ENCODE measurements around the gene KCNA2. TPM values are rescaled to one million over a fixed set of nuclear protein-coding genes. Genes with fewer than 3 reads are reported as not detected.

The KCNA2 gene
- polyA plus RNA-seq, 3 donors: not detected

GRCh38 chr1:110585481-110585880 is 20.7 kb downstream of the KCNA2 start:
- Mint-ChIP-seq H3K27me3 (ENCODE audit: low read depth in 3 of 3) (peaks cover 5 to 9% (median 5%) of the 10 kb centered on the region in 3 donors), H3K27ac (no peak overlapping the region), H3K4me1 (no peaks in the 10 kb centered on the region), H3K9me3 (peaks cover 0 to 3% (median 0%) of the 10 kb centered on the region in 7 donors), H3K36me3 (no peaks in the 10 kb centered on the region), H3K4me3 (no peak overlapping the region)
- no peak for DNase-seq
- H3K4me2 ChIP-seq (replicated peaks; ENCODE audit: extremely low read depth, low read length, poor library complexity, severe bottlenecking): no peak overlapping the region
- no peak overlapping the region for H3K27ac ChIP-seq (ENCODE audit: low read depth in 1 of 2, low read length in 2 of 2)
- H3K4me1 ChIP-seq (ENCODE audit: control insufficient read depth in 1 of 2, insufficient read depth in 2 of 2, low read length in 2 of 2): no peaks in the 10 kb centered on the region
- no peak overlapping the region for H2AFZ ChIP-seq (ENCODE audit: insufficient read depth, low read depth, low read length, poor library complexity, severe bottlenecking)
- no peak overlapping the region for H3K4me3 ChIP-seq (replicated peaks in 1 of 3; ENCODE audit: low read depth in 2 of 3, low read length in 3 of 3)
- no peaks in the 10 kb centered on the region for H3K9me3 ChIP-seq (replicated peaks in 1 of 2; ENCODE audit: control insufficient read depth in 1 of 2, insufficient read depth in 1 of 2, low read length in 2 of 2)
- intact Hi-C loops (cut with micrococcal nuclease): no loop called here
- no CpG with 5 or more reads among the region's 1 CpG for WGBS (ENCODE audit: insufficient coverage)
- no peak overlapping the region for H3K9ac ChIP-seq (ENCODE audit: insufficient read depth, low read length, poor library complexity, severe bottlenecking)
- H3K79me2 ChIP-seq (ENCODE audit: insufficient read depth, low read length): no peaks in the 10 kb centered on the region
- no peaks in the 10 kb centered on the region for H3K27me3 ChIP-seq (ENCODE audit: control insufficient read depth in 2 of 2, insufficient read depth in 2 of 2, low read length in 2 of 2)
- H3K36me3 ChIP-seq (replicated peaks in 1 of 2; ENCODE audit: control insufficient read depth in 1 of 2, insufficient read depth in 2 of 2, low read length in 2 of 2): no peaks in the 10 kb centered on the region
- no peaks in the 10 kb centered on the region for H4K20me1 ChIP-seq (ENCODE audit: insufficient read depth, low read length)
- no peak for TF ChIP-seq CTCF (IDR thresholded peaks at IDR 0.05)

GRCh38 chr1:110584045-110584444 is 22.1 kb downstream of the KCNA2 start:
- Mint-ChIP-seq H3K4me1 (no peaks in the 10 kb centered on the region), H3K27me3 (ENCODE audit: low read depth in 3 of 3) (peaks cover 5 to 12% (median 7%) of the 10 kb centered on the region in 3 donors), H3K9me3 (peaks cover 0 to 3% (median 0%) of the 10 kb centered on the region in 7 donors), H3K4me3 (no peak overlapping the region), H3K27ac (no peak overlapping the region), H3K36me3 (no peaks in the 10 kb centered on the region)
- Histone ChIP-seq H3K9ac (ENCODE audit: insufficient read depth, low read length, poor library complexity, severe bottlenecking) (no peak overlapping the region), H3K4me3 (replicated peaks in 1 of 3; ENCODE audit: low read depth in 2 of 3, low read length in 3 of 3) (no peak overlapping the region), H3K36me3 (replicated peaks in 1 of 2; ENCODE audit: control insufficient read depth in 1 of 2, insufficient read depth in 2 of 2, low read length in 2 of 2) (no peaks in the 10 kb centered on the region), H3K4me1 (ENCODE audit: control insufficient read depth in 1 of 2, insufficient read depth in 2 of 2, low read length in 2 of 2) (no peaks in the 10 kb centered on the region), H3K4me2 (replicated peaks; ENCODE audit: extremely low read depth, low read length, poor library complexity, severe bottlenecking) (no peak overlapping the region), H3K79me2 (ENCODE audit: insufficient read depth, low read length) (no peaks in the 10 kb centered on the region), H3K27ac (ENCODE audit: low read depth in 1 of 2, low read length in 2 of 2) (no peak overlapping the region), H4K20me1 (ENCODE audit: insufficient read depth, low read length) (no peaks in the 10 kb centered on the region), H2AFZ (ENCODE audit: insufficient read depth, low read depth, low read length, poor library complexity, severe bottlenecking) (no peak overlapping the region), H3K27me3 (ENCODE audit: control insufficient read depth in 2 of 2, insufficient read depth in 2 of 2, low read length in 2 of 2) (peaks cover 1 to 2% of the 10 kb centered on the region in 2 donors), H3K9me3 (replicated peaks in 1 of 2; ENCODE audit: control insufficient read depth in 1 of 2, insufficient read depth in 1 of 2, low read length in 2 of 2) (no peaks in the 10 kb centered on the region)
- no peak for DNase-seq
- 92% methylated on average over 7 of the region's 8 CpGs for WGBS (ENCODE audit: insufficient coverage)
- no peak for TF ChIP-seq CTCF (IDR thresholded peaks at IDR 0.05)
- intact Hi-C loops (cut with micrococcal nuclease): no loop called here

Data from CD14-positive monocyte (primary cell).